T-helper 17 cell (primary cell): Measurements from ENCODE around the gene NUBPL. TPM values are rescaled to one million over a fixed set of nuclear protein-coding genes. Genes with fewer than 3 reads are reported as not detected.

ENCODE experiments used
- ATAC-seq: fragments of 150-1000 bp; cut with Tn5 transposase; 2 replicates; pipeline ENCODE4 v1.10.0; 2021; ENCODE audit warnings: mild to moderate bottlenecking, moderate library complexity
- DNase-seq, 3 donors: peaks; one replicate each; pipeline versions ENCODE4 v3.0.0 to v3.0.0-alpha.2; 2020 to 2021
- H3K9me3 ChIP-seq: one replicate; pipeline ENCODE4 v1.7.0; 2013; ENCODE audit warnings: low read length, mild to moderate bottlenecking; ENCODE audit not compliant: control insufficient read depth, poor library complexity, severe bottlenecking
- H3K27ac Mint-ChIP-seq: one replicate; pipeline ENCODE4 v1.8.0; 2022; ENCODE audit warnings: mild to moderate bottlenecking, moderate library complexity, mixed read lengths
- H3K27me3 Mint-ChIP-seq: one replicate; pipeline ENCODE4 v1.8.0; 2022; ENCODE audit warnings: mixed read lengths
- H3K36me3 Mint-ChIP-seq: one replicate; pipeline ENCODE4 v1.8.0; 2022; ENCODE audit warnings: low read depth, mixed read lengths
- H3K4me1 Mint-ChIP-seq: one replicate; pipeline ENCODE4 v1.8.0; 2022; ENCODE audit warnings: mild to moderate bottlenecking, mixed read lengths
- H3K4me3 Mint-ChIP-seq: one replicate; pipeline ENCODE4 v1.8.0; 2022; ENCODE audit warnings: mild to moderate bottlenecking, moderate library complexity, mixed read lengths
- total RNA-seq, 4 donors: library from RNA in 2 of 4; stranded (reverse) in 2 of 4; gene quantifications; one replicate each; pipeline ENCODE4 v1.2.3 and lab custom pipeline; 2022 to 2026

The NUBPL gene
- total RNA-seq, 2 donors from 2014 or later: 9.9 to 10.4 TPM

DNA sequence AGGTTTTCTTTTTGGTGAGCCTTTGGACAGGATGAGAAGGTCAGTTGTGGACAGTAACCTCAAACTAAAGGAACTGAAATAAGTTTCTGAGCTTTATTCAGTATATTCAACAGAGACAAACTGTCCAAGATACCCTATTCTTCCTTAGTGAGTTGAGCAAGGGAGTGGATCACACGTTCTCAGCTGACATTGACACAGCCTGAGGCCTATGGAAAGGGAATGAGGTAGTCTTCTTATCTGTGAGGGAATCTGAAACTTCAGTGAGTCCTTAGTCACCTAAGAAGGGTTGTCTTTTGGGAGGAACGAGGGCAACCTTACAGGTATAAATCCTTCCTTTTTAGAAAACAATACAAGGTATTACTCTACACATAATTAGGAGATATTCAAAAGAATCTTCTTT is 5.0 kb upstream of the NUBPL start:
- ATAC-seq: no peak
- Mint-ChIP-seq H3K4me1 (peaks cover 10% of the 10 kb centered on the region), H3K4me3 (no peak overlapping the region), H3K27ac (no peak overlapping the region), H3K36me3 (peaks cover 4% of the 10 kb centered on the region), H3K27me3 (peaks cover 48% of the 10 kb centered on the region)
- no peak for DNase-seq
- no peaks in the 10 kb centered on the region for H3K9me3 ChIP-seq

DNA sequence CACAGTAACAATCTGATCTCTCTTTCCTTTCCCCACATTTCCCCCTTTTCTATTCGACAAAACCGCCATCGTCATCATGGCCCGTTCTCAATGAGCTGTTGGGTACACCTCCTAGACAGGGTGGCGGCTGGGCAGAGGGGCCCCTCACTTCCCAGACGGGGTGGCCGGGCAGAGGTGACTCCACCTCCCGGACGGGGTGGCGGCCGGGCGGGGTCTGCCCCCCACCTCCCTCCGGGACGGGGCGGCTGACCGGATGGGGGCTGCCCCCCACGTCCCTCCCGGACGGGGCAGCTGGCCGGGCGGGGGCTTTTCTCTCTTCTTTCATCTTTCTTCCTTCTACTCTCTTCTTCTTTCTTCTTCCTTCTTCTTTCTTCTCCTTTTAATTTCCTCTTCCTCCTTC is 1.3 kb upstream of the NUBPL start:
- H3K27ac Mint-ChIP-seq: peak overlapping the region; percentile 100
- H3K4me1 Mint-ChIP-seq: peaks cover 18% of the 10 kb centered on the region
- no peak overlapping the region for H3K4me3 Mint-ChIP-seq
- DNase-seq: peak in 1 of 3 donors; percentile 10
- H3K9me3 ChIP-seq: no peaks in the 10 kb centered on the region
- no peak for ATAC-seq
- H3K36me3 Mint-ChIP-seq: peaks cover 5% of the 10 kb centered on the region
- peaks cover 30% of the 10 kb centered on the region for H3K27me3 Mint-ChIP-seq

DNA sequence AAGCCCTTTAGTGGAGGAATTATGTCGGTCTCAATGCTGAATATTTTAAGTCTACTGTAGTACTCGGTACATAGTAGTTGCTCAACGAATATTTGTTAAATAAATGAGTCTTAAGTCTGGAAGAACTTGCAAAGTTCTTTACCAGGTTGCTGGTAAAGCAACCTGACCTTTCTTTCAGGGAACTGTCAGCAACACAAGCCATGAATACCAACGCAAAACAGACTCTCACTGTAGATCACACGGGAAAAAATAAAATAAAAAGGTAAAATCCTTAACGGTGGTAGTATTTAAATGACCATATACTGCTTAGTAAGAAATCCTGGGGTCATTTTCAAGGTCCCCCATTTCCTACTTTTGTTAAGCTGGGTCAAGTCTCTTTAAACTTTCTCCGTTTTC is 447 bp upstream of the NUBPL start:
- H3K27ac Mint-ChIP-seq: peak overlapping the region; percentile 100
- no peaks in the 10 kb centered on the region for H3K9me3 ChIP-seq
- H3K4me1 Mint-ChIP-seq: peaks cover 18% of the 10 kb centered on the region
- H3K27me3 Mint-ChIP-seq: peaks cover 29% of the 10 kb centered on the region
- ATAC-seq (no peak), DNase-seq (no peak)
- H3K4me3 Mint-ChIP-seq: peak overlapping the region; percentile 99
- peaks cover 5% of the 10 kb centered on the region for H3K36me3 Mint-ChIP-seq

DNA sequence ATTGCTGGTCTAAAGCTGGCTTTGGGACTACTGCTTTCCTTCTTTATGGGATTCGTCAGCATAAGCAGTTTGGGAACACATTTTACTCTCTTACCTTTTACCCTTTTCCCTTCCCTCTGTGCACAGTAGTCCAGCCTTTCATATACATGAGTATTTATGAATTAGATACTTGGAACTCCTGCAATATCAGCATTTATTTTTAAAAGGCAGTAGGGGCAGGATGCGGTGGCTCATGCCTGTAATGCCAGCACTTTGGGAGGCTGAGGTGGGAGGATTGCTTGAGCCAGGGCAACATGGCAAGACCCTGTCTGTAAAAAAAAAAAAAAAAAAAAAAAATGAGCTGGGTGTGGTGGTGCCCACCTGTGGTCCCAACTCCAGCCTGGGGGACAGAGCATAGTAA is 3.0 kb downstream of the NUBPL start:
- H3K27me3 Mint-ChIP-seq: no peaks in the 10 kb centered on the region
- no peaks in the 10 kb centered on the region for H3K9me3 ChIP-seq
- H3K36me3 Mint-ChIP-seq: peaks cover 5% of the 10 kb centered on the region
- H3K4me3 Mint-ChIP-seq: no peak overlapping the region
- H3K4me1 Mint-ChIP-seq: peaks cover 27% of the 10 kb centered on the region
- DNase-seq (no peak), ATAC-seq (no peak)
- peak overlapping the region; percentile 21 for H3K27ac Mint-ChIP-seq

DNA sequence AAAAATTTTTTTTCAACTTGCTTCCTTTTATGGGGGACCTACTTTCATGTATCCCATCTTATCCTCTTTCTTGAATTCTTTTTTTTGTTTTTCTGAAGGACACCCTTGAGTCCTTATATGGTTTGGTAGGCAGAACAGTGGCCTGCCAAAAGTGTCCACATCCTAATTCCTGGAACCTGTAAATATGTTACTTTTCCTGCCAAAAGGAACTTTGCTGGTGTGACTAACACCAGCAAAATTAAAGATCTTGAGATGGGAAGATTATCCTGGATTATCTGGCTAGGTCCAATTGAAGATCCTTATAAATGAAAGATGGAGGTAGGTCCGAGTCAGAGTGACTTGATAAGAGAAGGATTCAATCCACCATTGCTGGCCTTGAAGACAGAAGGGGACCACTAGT is 5.3 kb downstream of the NUBPL start:
- ATAC-seq (no peak), DNase-seq (no peak)
- Mint-ChIP-seq H3K4me3 (no peak overlapping the region), H3K36me3 (peaks cover 5% of the 10 kb centered on the region), H3K27me3 (no peaks in the 10 kb centered on the region), H3K4me1 (peaks cover 19% of the 10 kb centered on the region), H3K27ac (no peak overlapping the region)
- no peaks in the 10 kb centered on the region for H3K9me3 ChIP-seq

DNA sequence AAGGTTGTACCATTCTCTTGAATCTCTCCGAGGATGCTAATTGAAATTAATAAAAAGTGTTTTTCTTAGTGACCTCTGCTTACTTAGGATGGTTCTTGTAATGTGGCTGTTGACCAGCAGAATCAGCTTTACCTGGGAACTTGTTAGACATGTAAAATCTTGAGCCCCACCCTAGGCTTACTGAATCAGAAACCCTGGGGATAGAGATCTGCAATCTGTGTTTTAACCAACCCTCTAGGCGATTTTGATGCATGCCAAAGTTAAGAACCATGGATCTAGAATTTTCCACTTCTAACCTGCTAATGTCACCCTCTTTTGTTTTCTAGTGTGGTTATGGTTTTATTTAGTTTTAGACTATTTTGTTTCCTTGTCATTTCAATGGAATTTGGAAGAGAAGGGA is 6.5 kb downstream of the NUBPL start:
- DNase-seq (no peak), ATAC-seq (no peak)
- Mint-ChIP-seq H3K4me3 (no peak overlapping the region), H3K4me1 (peaks cover 17% of the 10 kb centered on the region), H3K27ac (peak overlapping the region; percentile 57), H3K36me3 (peaks cover 5% of the 10 kb centered on the region), H3K27me3 (no peaks in the 10 kb centered on the region)
- no peaks in the 10 kb centered on the region for H3K9me3 ChIP-seq

DNA sequence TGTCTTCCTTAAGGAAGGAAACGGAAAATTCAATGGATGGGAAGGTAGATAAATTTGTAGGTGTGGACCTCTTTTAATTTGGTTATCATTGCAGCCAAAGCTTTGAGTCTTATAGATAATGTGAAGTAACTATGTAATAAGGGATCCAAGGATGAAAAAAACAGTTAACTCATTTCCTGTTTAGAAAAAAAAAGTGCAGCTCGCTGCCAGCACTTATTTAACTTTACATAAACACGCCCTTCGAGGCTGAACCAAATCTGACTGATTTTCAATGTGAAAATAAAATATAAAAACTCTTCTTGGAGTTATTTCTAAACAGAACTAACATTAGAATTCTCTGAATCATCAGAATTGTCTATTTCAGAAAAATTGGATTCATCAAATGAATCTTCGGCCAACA is 7.0 kb downstream of the NUBPL start:
- no peaks in the 10 kb centered on the region for H3K9me3 ChIP-seq
- no peak for DNase-seq
- Mint-ChIP-seq H3K27me3 (no peaks in the 10 kb centered on the region), H3K4me3 (no peak overlapping the region), H3K27ac (no peak overlapping the region), H3K4me1 (peaks cover 14% of the 10 kb centered on the region), H3K36me3 (peaks cover 7% of the 10 kb centered on the region)
- ATAC-seq: no peak

DNA sequence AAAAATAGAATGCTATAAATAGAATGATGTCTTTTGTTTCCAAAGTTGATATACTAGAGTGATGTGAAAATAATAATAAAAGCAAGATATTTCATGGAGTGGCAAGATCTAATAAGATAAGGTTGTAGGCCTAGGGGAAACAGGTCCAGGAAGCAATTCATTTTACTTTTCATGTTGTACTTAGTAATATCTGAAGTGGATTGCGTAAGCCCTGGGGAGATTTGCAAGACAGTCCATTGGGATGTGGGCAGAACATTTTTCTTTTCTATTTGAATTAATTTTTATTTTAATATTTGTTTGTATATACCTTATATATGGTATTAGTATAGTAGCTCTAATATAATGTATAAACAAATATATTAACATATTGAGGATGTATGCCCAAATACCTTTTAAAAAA is 7.5 kb downstream of the NUBPL start:
- Mint-ChIP-seq H3K27me3 (no peaks in the 10 kb centered on the region), H3K27ac (no peak overlapping the region), H3K36me3 (peaks cover 9% of the 10 kb centered on the region), H3K4me3 (no peak overlapping the region), H3K4me1 (peaks cover 13% of the 10 kb centered on the region)
- no peak for DNase-seq
- no peaks in the 10 kb centered on the region for H3K9me3 ChIP-seq
- no peak for ATAC-seq

DNA sequence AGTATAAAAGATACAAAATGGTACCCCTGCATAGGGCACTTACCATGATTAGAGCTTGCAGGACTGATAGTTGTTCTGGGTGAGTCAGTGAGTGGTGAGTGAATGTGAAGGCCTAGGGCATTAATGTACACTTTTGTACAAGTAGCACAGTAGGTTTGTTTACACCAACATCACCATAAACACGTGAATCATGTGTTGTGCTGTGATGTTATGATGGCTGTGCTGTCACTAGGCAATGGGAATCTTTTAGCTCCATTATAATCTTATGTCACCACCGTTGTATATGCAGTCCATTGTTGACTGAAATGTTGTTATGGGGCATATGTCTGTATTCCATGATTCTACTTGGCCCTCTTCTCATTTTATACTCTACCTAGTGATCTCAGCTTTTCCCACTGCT is 11.8 kb downstream of the NUBPL start:
- Mint-ChIP-seq H3K27ac (peak overlapping the region; percentile 39), H3K4me1 (peaks cover 5% of the 10 kb centered on the region), H3K27me3 (no peaks in the 10 kb centered on the region)

DNA sequence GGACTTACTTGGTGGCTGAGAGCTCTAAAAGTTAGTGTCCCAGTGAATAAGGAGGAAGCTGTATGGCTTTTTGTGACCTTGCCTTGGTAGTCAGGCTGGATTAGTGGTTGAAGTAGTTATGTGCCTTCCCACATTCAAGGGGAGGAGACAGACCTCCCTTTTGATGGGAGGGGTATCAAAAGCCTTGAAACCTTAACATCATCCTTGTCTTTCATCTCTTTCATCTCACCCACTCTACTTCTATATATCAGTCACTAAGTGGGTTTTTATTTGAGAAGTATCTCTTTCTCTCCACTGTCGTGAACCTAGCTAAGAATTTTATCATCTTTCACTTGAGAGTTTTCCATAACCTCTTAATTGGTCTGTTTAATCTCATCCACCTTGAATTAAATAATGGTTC is 15.7 kb downstream of the NUBPL start:
- no peak for ATAC-seq
- no peak for DNase-seq
- Mint-ChIP-seq H3K27ac (no peak overlapping the region), H3K4me3 (no peak overlapping the region), H3K36me3 (peaks cover 10% of the 10 kb centered on the region), H3K27me3 (no peaks in the 10 kb centered on the region), H3K4me1 (peaks cover 8% of the 10 kb centered on the region)
- H3K9me3 ChIP-seq: no peaks in the 10 kb centered on the region

More for the DNA sequence above, 11.8 kb downstream of the NUBPL start:
- Mint-ChIP-seq H3K4me3 (no peak overlapping the region), H3K36me3 (peaks cover 11% of the 10 kb centered on the region)
- H3K9me3 ChIP-seq: no peaks in the 10 kb centered on the region
- DNase-seq: no peak
- ATAC-seq: no peak

DNA sequence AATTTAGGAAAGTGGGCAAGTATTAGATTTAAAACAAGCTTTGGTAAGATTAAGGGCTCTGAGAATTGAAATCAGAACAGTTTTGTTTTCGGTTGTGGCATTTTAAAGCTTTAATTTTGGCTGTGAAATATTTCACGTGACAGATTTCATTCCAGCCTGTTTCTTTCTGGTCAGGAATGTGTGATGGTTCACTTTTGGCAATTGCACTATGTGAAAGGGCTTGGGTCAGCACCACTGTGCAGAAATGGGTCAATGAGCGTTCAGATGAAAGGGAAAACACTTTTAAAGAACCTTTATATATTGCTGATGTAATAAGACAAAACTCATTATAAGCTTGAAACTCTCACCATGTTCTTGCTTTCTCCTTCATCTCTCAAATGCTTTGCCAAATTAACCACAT is 17.1 kb downstream of the NUBPL start:
- no peak for ATAC-seq
- no peaks in the 10 kb centered on the region for H3K27me3 Mint-ChIP-seq
- DNase-seq: no peak
- no peak overlapping the region for H3K4me3 Mint-ChIP-seq
- H3K36me3 Mint-ChIP-seq: peaks cover 7% of the 10 kb centered on the region
- H3K4me1 Mint-ChIP-seq: peaks cover 8% of the 10 kb centered on the region
- no peaks in the 10 kb centered on the region for H3K9me3 ChIP-seq
- H3K27ac Mint-ChIP-seq: no peak overlapping the region

DNA sequence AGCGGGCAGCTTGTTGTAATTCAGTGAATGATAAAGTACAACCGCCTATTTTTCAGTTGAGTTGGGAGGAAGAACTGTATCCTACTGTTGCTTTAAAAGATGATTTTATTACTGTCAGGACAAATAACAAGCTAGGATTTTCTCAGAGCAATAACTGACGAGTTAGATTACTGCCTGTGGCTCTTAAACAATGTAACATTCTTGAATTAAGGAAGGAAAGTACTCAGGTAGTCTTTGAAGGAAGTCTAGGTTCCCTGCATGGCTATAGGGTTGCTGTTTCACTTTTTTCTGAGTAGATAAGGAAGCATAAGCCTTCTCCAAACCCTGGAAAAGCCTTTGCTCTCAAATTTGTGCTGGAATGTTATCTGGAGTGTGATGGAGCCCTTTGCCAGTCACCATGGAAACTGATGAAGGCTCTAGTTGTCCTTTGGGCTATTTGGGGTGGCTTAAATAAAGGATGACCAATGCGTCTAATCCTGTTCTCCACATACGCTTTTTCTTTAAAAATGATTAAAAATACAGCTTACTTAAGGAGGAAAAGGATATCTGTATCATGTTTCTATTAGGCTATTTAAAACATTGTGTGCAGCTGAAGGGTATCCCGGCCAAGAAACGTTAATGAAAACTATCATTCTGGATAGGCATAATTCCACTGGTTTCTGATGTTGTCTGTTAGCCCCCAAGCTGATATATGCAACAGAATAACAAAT is 17.7 kb downstream of the NUBPL start:
- H3K36me3 Mint-ChIP-seq: peaks cover 6% of the 10 kb centered on the region
- no peak overlapping the region for H3K4me3 Mint-ChIP-seq
- H3K4me1 Mint-ChIP-seq: peaks cover 11% of the 10 kb centered on the region
- H3K9me3 ChIP-seq: no peaks in the 10 kb centered on the region
- DNase-seq (no peak), ATAC-seq (no peak)
- H3K27me3 Mint-ChIP-seq: no peaks in the 10 kb centered on the region
- no peak overlapping the region for H3K27ac Mint-ChIP-seq

DNA sequence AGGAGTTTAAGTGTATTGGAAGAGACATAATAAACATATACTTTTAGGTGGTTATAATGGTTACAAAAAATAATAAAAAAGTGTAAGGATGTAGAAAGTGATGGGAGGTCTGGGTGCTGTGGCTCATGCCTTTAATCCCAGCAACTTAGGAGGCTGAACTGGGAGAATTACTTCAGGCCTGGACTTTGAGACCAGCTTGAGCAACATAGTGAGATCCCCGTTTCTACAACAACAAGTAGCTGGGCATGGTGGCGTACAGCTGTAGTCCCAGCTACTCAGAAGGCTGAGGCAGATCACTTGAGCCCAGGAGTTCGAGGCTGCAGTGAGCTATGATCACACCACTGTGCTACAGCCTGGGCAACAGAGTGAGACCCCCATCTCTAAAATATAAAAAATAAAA is 19.0 kb downstream of the NUBPL start:
- Mint-ChIP-seq H3K27ac (peak overlapping the region; percentile 75), H3K27me3 (no peaks in the 10 kb centered on the region), H3K4me1 (peaks cover 11% of the 10 kb centered on the region), H3K36me3 (peaks cover 6% of the 10 kb centered on the region), H3K4me3 (no peak overlapping the region)
- DNase-seq (no peak), ATAC-seq (no peak)
- no peaks in the 10 kb centered on the region for H3K9me3 ChIP-seq

DNA sequence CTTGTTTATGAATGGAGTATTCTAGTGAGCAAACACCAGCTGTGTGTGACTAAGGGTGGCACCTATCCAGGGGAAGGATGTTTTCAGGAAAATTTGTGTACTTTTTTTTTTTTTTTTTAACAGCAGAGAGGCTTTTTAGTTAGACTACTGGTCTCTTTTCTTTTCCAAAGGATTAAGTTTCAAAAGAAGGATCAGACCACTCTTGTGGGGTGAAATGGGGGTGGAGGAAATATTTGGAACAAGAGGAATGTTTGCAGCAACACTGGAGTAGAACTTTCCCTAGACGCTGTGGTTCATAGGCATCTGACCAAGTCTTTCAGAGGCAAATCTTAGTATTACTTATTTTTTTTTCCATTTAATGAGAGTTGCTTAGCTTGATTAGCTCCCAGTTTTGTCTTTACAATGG is 21.1 kb downstream of the NUBPL start:
- no peak for ATAC-seq
- peaks cover 4% of the 10 kb centered on the region for H3K36me3 Mint-ChIP-seq

More for the DNA sequence above, 21.1 kb downstream of the NUBPL start:
- Mint-ChIP-seq H3K27me3 (no peaks in the 10 kb centered on the region), H3K4me1 (peaks cover 14% of the 10 kb centered on the region), H3K27ac (no peak overlapping the region), H3K4me3 (no peak overlapping the region)
- H3K9me3 ChIP-seq: no peaks in the 10 kb centered on the region
- DNase-seq: no peak
